ENCODE data around the gene MTCL1. TPM values are rescaled to one million over a fixed set of nuclear protein-coding genes. Genes with fewer than 3 reads are reported as not detected.

The MTCL1 gene
- total and polyA plus RNA-seq, 2 of the 8 experiments (the other 6 are each of a cell fraction or from before 2014, with no cell fraction given): 16.6 to 60.8 TPM

DNA sequence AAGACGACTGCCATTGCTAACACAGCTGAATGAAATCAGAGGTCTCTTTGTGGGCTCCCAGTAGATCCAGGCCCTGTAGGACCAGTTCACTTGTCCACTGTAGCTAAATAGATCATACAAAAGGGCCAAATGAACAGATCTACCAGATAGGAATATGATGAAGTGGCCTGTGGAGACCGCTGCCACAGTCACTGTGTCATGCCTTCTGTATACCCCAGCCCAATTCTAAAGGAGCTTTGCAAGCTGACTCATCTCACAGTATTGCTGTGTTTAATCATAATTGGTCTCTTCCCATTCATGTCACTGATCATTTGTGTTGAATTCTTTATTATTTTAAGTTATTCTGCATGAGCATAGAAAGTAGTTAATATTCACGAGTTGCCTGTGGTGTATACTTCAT is 125.8 kb downstream of the MTCL1 start (continued):
- TF ChIP-seq TAF1 (IDR thresholded peaks at IDR 0.05; ENCODE audit: low read depth, low read length) (no peak), HDAC2 (IDR thresholded peaks at IDR 0.05; ENCODE audit: borderline replicate concordance in 1 of 2, low read depth in 2 of 2, low read length in 2 of 2) (no peak), ASH2L (IDR thresholded peaks at IDR 0.05; ENCODE audit: low read length) (no peak), NRF1 (IDR thresholded peaks at IDR 0.05; ENCODE audit: low read depth, low read length) (no peak), HDAC6 (IDR thresholded peaks at IDR 0.05; ENCODE audit: low read depth, low read length) (no peak)
